NCI-H2196 (cell line): Measurements from ENCODE around the gene CRACR2A.

ENCODE experiments used
- DNase-seq: peaks from one replicate; lab custom pipeline; 2025; ENCODE audit not compliant: unreplicated experiment; lab: John Stamatoyannopoulos, UW

The CRACR2A gene

DNA sequence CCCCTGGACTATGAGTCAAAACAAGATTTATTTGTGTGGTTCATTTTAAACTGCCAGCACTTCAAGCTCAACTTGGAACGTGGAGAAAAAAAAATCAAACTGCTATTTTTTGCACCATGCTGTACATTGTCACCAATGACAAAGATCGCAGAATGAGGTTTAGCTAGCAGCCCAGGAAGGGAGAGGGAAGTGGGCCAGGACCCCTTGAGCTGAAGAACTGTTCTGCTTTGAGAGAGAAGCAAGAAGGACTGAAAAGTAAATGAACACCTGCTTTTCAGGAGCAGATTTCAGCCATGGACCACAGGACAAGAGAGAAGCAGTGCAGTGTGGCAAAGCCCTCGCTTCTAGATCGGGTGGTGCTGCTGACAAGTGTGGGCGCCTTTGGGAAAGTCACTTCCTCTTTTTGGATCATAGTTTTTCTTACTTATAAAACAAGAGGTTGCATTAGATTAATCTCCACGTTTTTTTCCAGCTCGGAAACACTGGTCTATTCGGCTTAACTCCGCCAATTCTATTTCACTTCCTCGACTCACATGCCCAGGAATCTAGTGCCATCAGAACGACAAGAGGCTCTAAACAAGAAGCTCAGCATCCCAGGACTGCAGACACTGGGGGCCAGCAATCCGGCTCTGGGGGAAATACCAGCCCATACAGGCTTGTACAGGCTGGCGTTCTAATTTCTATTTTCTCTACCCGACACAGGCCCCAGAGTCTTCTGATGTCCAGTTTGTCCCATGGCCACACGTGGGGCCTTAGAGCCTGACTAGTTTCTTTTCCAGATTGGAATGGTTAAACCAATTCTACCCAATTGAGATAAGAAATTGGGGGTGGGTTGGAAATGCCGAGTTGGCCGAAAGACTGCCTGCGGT lies 129.9 kb downstream of the CRACR2A start:
- no peak for DNase-seq

DNA sequence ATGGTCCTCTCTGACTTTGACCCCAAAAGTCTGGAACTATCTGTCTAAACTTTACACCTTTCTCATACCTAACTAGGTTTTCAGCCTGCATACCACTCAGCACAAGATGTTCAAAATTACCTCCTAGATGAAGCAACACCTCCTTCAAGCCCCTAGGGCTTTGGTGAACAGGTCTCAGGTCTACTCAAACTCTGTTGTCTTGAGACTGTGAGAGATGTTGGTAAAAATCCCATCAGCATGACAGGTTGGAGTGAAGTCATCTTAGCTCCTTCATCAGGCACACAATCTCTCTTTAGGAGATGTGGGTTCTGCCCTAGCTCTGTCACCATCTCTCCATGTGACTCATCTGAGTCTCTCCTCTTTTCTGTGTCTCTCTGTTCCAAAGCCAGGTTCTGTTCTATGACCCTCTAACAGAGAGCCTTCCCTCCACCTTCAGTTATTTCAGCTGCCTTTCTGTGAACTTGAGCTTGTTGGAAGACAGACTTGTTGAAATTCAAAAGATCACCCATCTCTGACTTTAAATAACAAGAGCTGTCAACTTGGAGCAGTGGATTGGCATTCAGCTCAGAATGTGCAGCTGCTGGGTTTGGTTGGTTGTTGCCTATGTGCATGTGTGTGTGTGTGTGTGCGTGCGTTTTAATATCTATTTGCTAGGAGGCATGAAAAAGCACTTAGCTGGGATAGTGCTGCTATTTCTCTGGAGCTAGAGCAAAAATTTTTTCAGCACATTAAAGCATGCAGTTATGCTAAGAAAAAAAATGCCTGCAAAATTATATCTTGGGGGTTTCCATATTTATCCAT lies 130.7 kb downstream of the CRACR2A start:
- no peak for DNase-seq

DNA sequence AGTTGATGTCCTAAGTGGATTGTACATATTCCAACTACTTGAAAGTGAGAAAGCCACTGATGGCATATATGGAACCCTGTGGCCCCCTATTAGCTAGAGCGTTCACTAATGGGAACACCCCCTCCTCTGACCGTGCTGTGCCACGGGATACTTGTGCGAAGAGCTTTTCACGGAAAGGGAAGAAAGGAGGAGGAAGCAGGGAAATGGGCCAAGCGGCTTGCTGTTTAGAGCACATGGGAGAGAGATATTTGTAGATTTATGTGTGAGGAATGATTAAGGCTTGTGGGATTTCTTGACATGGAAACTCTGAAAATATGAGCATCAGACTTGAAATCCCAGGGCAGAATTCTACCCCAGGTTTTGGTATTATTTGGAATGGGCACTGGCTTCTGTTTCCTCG lies 132.1 kb downstream of the CRACR2A start:
- DNase-seq = no peak

DNA sequence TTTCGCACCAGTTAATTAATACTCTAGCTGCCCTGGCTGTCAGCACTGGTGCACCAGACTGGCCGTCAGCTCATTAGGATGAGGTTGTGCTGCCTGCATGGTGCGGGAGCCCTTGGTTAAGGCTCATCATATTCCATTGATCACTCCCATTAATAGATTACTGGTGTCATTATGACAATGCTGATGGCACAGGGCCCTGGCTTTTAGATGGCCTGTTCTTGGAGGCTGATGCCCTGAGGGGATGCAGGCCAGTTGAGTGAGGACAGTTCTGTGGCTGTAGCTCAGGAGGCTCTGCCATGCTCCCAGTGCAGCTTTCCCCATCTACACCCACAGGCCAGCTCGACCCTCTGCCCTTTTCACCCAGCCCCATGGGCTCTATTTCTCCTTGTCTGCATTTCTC lies 135.3 kb downstream of the CRACR2A start:
- DNase-seq = no peak

DNA sequence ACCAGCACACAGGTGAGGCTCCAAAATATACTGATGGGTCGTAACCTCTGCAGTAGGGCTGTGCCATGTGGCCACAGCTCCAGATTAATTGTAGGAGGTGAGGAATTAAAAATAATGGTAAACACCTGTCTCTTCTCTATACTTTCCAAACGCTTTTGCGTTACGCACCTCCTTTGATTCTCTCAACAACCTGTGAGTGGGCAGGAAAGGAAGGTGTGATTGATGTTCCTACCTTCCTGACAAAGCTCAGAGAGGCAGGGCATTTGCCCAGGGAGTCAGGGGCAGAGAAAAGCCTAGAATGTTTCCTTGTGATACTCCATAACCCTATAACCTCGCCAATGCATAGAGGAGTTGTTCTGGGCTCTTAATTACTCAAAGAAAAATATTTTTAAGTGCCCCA lies 137.0 kb downstream of the CRACR2A start:
- DNase-seq = no peak

DNA sequence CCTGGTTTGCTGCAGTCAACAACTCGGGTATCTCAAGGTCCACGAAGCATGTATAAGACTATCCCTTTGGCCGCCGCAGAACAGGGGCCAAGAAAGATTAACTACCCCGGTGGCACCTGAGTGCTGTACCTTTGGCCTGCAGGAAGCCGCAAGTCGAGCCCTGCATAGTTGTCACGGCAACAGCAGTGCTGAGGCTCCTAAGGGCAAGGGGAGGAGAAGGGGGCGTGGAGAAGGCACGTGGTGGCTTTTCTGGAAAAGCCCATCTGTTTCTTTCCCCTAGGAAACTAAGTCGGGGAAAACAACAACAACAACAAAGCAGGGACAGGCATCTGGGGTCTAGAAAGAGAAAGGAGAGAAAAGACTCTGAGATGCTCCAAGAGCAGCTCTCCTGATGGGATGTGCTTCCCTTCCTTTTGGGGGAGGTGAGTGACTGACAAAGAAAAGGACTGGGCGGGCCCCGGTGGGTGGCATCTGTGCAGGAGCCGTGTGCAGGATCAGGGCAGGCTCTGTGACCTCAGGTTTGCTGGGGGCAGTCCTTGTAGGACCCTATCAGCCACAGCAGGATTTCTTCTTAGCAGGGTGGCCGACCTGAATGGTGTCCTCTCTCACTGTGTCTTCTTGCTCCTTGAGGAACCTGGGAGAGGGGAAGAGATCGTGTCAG lies 138.0 kb downstream of the CRACR2A start:
- no peak for DNase-seq

DNA sequence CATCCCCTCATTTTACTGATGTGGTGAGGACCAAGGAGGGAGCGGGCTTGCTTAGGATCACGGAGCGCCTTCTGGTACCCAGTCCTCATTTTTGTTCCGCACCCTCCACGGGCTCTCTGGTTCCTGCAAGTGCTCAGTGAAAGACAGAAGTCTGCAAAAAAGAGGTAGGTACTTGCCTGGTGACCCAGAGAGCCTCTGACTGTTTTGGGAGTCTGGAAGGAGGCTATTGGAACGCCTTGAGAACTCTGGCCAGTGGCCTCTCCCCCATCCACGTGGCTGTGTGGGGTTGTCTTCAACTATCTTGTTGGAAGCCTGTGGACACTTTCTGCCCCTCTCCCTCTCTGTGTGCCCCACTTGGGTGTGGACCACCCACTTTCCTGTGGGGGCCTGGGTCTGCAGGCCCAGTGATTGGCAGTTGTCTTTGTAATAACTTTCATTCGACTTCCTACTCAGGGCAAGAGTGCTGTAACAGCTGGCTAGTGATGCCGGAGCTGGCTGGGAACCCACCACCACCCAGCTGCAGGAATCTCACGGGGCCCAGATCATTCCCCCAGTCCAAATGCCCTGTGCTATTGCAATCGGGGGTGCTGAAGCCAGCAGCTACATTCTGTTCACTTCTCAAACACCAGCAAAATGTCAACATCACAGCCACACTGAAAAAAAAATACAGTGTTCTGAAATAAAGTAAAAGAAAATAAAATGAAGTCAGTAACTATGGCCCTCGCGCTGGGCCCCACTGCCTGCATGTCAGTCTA lies 139.1 kb downstream of the CRACR2A start:
- no peak for DNase-seq

DNA sequence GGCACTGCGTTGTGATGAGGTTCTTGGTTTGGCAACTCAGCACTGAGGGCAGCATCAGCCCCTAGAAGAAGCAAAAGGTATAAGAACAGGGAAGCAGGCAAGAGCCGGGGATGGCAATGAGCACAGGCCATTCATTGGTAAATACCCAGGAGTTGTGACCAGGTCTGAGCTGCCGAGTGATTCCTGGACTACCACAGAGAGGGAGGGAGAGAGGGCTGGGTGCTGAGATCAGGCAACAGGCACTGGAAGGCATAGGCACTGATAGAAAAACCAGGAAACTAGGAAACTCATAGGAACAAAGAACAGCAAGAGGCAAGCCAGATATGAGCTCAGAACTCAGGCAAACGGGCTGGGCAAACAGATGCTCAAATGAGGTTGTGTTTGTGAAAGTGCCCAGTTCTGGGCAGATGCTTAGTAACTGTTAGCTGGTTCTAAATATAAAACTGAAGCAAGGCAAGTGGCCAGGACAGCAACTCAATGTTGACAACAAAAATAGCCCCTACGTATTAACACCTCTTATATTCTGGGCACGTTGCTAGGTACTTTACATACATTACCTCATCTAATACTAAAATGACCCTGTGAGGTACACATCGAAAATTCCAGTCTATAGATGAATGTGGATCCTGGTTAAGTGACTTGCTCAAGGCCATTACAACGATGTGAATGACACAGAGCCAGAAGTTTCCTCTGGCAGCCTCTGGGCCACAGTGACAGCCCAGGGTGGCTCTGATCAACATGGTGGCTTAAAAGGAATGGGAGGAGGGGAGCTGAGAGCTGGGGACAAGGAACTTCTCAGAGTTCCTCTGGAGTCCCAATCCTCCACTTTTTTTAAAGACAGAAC lies 140.8 kb downstream of the CRACR2A start:
- no peak for DNase-seq

DNA sequence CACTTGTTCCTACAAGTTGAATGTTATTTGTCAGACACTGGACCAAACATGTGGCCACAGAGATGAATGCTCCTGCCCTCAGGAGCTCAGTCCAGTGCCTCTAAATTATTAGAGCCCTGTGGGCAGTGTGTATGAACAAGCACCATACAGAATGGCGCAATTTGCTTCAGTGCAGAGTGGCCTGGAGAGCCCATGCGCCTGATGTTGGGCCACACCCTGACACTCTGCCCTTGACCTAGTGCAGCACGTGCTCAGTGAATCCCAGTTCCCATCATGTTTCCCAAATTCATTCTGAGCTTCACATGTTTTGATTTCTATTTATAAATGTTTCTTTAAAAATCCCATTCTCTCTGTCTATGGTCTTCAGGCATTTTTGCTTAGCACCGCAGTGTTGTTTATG lies 145.1 kb downstream of the CRACR2A start:
- no peak for DNase-seq

DNA sequence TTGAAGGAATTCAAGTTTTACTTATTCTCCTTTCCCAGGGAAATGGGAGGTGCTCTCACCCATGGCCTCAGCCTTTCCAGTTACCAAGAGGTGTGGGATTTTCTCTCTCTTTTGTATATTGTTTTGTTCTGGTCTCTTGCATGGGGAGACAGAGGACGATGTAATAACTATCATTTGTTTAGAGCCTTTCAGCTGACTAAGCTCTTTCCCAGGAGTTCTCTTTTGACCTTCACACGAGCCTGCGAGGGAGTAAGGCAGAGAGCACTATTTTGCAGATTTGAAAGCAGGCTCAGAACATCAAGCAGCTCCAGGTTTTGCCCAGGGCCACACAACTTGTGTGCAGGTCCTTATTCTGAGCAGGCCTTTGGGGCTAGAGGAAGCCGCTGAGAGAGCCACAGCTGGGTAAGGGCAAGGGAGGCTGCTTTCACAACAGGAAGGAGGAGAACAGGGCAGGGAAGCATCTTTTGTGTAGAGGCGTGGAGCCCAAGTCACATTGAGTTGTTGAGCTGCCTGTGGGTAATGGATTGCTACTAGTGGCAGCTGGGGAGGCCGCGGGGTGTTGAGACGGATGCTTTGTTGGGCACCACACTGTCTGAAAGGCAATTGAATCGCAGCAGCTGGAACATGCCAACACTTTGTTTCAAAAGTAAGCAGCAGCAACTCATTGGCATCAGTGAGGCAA lies 145.7 kb downstream of the CRACR2A start:
- DNase-seq = no peak

DNA sequence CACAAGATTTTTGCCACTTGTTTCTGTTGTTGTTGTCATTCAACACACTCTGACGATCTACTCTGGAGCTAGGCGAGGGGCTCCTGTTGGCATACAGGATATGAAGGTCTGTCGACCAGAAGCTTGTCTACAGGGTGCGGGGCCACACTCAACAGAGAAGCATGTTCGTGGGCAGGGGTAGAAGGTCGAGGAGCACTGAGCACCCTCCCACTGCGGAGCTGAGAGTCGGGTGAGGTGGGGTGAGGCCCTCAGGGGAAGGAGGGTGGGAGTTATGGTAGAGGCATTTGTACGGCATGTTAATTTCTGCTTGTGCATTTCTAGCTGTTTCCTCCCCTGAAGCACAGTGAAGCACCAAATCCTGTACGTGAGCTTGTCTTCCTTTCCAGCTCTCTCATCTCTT lies 146.8 kb downstream of the CRACR2A start:
- DNase-seq = no peak

DNA sequence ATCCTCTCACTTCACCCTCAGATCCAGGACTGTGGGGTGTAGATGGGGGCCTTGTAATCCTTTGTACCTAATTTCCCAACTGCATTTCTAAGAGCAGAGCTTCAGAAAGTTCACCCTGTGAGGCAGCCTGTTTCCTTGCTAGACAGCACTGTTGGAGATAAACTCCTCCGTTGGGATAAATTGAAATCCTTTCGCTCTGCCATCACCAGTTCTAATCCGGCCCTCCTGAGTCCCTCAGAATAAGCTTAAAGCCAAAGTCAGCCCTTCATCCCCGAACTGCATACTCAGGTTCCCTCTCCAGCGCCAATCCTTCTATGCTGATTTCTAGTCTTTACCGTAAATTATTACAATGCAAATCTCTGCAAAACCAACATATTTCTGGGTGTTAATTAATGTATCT lies 147.2 kb downstream of the CRACR2A start:
- no peak for DNase-seq

DNA sequence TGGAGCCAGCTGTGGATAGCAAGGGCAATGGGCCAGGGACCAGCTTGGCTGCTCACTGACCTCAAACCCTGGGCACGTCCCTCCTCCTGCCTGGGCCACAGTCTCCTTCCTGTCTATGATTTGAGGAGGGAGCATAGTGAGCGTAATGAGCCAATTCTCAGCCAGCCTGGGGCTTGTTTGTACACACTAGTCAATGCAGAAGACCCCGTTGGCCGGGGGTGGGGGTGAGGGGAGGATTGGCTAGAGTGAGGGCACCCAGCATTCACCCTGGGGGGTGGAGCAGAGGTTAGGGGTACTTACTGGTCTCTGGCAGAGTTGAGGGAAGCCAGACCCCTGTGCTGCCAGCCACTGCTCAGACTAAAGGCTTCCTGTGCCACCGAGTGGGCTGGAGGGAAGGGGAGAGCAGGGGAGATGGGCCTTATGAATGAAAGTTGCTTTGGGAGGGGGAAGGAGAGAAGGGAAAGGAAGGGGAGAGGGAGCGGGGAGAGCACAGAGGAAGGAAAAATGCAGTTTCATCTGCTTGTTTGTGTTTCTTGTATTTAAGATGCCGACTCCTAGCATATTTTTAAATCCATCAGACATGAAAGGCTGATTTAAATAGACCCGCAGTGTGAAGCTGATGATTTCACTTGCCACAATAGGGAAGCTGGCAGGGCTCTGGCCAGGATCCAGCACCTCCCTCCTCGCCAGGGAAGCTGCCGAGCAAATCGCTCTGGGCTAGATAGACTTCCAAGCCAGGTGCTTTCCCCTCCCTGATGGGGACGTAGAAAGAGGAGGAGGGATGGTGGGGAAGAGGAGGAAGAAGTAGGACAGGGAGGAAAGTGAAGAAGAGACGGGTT lies 147.9 kb downstream of the CRACR2A start:
- DNase-seq = peak; percentile 52

DNA sequence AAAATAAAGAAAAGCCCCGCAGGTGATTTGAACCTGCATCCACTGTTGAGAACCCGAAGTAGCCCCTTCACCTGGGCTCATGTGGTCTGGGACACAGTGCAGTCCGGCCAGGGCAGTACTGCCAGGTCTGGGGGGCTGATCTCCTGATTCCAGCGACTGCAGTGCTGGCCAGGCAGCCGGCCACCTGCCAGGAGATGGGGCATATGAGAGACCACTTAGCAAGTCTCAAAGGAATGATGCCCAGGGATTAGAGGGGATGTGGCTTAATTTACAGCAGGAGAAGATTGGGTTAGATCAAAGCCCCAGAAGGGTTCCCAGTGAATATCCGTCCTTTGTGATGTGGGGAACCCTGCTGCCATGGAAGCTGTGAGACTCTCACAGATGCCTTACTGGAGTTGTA lies 148.6 kb downstream of the CRACR2A start:
- DNase-seq = no peak

DNA sequence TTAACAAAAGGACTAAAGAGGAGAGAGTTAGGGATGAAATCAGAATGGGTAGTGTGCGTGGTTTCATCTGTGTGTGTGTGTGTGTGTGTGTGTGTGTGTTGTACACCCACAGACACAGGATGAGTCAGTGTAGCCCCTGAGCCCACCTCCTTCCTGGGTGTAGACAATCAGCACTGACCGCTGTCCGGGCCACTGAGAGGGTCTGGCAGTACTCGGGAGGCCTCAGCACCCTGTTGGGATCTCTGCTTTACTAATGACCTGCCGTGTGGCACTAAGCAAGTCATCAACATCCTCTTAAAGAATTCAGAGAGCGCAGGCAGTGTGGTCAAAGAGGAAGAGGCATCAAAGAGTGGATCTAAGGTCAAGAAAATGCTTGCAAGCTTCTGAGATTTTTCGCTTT lies 149.3 kb downstream of the CRACR2A start:
- DNase-seq = no peak

DNA sequence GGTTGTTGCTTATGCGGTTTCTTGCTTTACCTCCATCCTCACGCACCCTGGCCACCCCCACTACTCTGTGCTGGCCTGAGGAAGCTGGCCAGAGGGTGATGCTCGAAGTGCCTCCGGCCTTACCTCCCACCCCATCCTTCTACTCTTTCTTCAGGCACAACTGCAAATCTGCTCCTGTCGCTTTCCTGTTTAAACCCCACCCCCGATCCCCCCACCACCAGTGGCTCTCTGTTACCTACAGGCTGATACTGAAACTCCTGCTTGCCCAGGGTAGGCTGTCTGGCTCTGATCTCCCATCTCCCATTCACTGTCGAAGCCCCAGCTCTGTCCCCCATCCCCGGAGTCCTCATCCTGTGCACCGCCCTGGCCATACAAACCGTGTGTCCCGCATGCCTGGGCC lies 150.4 kb downstream of the CRACR2A start:
- DNase-seq = no peak

DNA sequence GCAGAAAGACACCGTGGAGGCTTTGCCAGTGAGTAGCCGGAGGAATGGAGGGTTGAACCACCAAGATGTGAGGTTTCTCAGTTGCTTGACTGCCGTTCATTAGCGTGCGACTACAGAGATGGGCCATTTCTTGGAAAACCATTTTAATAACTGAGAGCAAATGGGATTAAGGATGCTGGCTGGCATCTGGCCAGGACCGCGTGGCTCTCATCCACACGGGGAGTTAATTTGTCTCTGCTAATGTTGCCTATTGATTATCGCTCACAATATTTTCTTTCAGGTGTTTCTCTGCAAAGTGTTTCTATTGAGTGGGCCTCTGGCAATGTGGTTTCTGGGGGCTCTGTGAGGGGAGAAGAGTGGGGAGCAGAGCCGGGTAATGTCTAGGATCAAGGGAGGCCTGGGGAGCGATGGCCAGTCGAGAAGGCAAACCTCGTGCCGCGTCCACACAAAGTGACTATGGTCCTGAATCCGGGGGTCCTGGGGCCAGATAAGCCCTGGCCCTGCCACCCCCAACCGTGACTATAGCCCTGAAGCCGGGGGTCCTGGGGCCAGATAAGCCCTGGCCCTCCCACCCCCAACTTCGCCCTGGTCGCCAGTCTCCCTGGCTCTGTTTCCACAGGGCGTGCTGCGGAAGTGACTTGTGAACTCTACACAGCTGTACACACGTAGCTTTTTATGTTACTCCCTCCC lies 151.3 kb downstream of the CRACR2A start:
- no peak for DNase-seq

DNA sequence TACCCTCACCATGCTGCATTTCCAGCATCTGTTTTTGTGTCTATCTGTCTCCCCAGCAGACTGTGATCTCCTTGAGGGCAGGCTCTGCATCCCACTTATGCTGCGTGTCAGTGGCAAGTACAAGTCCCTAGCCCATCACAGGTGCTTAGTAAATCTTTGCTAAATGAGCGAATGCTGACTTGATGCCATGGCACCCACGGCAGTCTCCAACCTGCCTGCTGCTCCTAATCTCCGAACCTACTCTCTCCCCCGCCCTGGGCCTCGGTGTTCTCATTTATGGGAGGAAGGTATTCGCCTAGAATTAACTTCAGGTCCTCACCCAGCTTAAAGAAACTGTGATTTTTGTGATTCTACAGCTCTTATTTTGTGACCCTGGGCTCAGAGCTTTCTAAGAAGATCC lies 152.0 kb downstream of the CRACR2A start:
- no peak for DNase-seq
